BE2C (cell line): Measurements from ENCODE around the gene ARHGAP23.

Experiments
- DNase-seq: peaks from one replicate; pipeline ENCODE4 v3.0.0-alpha.2; 2020
- H3K27me3 ChIP-seq: fragments of 250-450 bp; sonication (Bioruptor Pico); 2 replicates; pipeline ENCODE4 v1.5.1; 2020; ENCODE audit warnings: mild to moderate bottlenecking
- H3K36me3 ChIP-seq: fragments of 250-450 bp; sonication (Bioruptor Pico); 2 replicates; pipeline ENCODE4 v1.5.1; 2020; ENCODE audit warnings: mild to moderate bottlenecking
- H3K4me1 ChIP-seq: fragments of 250-450 bp; sonication (Bioruptor Pico); 2 replicates; pipeline ENCODE4 v1.5.1; 2020
- H3K4me3 ChIP-seq: 2 replicates; pipeline ENCODE4 v1.5.1; 2011; ENCODE audit warnings: low read depth, low read length
- H3K9me3 ChIP-seq: fragments of 250-450 bp; sonication (Bioruptor Pico); 2 replicates; pipeline ENCODE4 v1.5.1; 2020
- TF ChIP-seq, protein P1 (sequence below): IDR thresholded peaks from 2 replicates; pipeline ENCODE4 v1.5.1; 2012; ENCODE audit warnings: mild to moderate bottlenecking, low read depth, low read length

The ARHGAP23 gene

DNA sequence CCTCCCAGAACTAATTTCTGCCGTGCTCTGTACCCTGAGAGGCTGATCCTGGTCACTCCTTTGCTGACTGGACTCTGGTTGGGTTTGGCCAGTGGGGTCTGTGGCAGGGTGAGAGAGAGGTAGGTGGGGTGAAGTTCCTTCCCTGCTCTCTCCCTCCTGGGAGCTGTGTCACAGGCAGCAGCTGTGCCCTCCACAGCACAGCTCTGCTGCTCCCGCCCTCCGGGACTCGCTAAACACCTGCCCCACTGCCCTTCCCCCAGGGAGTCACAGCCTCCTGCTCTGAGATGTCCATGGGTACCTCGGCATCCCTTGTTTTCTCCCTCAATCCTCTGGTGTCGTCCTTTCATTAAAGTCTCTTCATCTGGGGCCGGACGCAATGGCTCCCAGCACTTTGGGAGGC, 111.1 kb downstream of the ARHGAP23 start:
- Histone ChIP-seq H3K4me1 (no peaks in the 10 kb centered on the region), H3K36me3 (no peaks in the 10 kb centered on the region), H3K9me3 (no peaks in the 10 kb centered on the region), H3K4me3 (no peak overlapping the region), H3K27me3 (no peaks in the 10 kb centered on the region)
- TF ChIP-seq, protein P1, sequence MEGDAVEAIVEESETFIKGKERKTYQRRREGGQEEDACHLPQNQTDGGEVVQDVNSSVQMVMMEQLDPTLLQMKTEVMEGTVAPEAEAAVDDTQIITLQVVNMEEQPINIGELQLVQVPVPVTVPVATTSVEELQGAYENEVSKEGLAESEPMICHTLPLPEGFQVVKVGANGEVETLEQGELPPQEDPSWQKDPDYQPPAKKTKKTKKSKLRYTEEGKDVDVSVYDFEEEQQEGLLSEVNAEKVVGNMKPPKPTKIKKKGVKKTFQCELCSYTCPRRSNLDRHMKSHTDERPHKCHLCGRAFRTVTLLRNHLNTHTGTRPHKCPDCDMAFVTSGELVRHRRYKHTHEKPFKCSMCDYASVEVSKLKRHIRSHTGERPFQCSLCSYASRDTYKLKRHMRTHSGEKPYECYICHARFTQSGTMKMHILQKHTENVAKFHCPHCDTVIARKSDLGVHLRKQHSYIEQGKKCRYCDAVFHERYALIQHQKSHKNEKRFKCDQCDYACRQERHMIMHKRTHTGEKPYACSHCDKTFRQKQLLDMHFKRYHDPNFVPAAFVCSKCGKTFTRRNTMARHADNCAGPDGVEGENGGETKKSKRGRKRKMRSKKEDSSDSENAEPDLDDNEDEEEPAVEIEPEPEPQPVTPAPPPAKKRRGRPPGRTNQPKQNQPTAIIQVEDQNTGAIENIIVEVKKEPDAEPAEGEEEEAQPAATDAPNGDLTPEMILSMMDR, result no peak
- no peak for DNase-seq

DNA sequence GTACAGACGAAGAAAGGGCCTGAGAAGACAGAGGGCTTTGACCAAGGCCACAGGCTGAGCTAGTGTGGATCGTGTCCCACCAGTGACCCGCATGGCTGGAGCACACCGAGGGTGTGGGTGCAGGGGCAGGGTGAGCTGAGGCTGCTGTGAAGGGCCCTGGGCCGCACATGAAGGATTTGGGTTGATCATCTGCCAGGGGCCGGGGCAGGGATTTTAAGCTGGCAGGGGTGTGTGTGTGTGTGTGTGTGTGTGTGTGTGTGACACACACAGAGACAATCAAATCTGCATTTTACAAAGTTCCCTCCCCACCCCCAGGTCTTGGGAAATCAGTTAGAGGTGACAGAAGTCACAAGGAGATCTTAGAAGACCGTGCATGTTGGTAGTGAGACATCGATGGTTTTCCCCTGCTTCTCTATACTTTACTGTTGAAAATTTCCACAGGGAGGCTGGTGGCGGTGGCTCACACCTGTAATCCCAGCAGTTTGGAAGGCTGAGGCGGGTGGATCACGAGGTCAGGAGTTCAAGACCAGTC, 112.3 kb downstream of the ARHGAP23 start:
- H3K36me3 ChIP-seq, result no peaks in the 10 kb centered on the region
- H3K4me3 ChIP-seq, result no peak overlapping the region
- H3K9me3 ChIP-seq, result no peaks in the 10 kb centered on the region
- no peak for DNase-seq
- TF ChIP-seq, protein P1, result no peak
- no peaks in the 10 kb centered on the region for H3K27me3 ChIP-seq
- no peaks in the 10 kb centered on the region for H3K4me1 ChIP-seq

DNA sequence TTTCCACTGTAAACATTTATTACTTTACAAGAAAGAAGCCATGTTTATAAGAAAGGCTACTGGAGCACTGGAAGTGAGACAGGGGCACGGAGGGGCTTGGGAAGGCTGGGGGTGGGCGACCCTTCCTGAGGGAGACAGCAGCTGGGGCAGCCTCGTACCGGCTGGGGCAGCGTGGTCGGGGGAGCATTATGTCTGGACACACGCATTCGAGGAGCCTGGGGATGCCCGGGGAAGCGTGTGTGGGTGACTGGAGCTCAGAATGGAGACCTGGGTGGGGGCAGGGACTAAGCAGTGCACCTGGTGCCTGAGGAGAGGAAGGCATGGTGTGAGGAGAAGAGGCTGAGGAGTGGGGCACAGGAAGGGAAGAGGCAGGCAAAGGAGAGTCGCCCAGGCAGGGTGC, 113.0 kb downstream of the ARHGAP23 start:
- H3K27me3 ChIP-seq, result no peaks in the 10 kb centered on the region

DNA sequence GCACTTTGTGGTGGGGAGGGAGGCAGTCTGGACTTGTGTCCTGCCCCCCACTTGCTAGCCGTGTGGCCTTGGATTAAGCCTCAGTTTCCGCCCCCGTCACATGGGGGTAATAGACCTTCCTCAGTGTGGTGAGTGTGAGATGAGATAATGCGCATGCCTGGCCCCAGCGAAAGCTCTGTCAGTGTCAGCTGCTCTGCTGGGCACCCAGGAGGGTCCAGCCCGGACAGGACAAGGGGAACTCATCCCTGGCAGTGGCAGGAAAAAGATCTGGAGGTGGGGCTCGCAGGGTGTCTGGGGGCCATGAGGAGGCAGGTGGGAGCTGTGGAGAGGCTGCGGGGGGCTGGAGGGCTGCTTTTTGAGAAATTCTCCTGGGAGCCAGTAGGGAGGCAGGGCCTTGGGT, 114.0 kb downstream of the ARHGAP23 start:
- H3K4me3 ChIP-seq, result no peak overlapping the region
- no peaks in the 10 kb centered on the region for H3K4me1 ChIP-seq
- H3K27me3 ChIP-seq, result no peaks in the 10 kb centered on the region
- H3K36me3 ChIP-seq, result no peaks in the 10 kb centered on the region
- TF ChIP-seq, protein P1, result no peak
- DNase-seq, result no peak
- H3K9me3 ChIP-seq, result no peaks in the 10 kb centered on the region

More for the DNA sequence above, 113.0 kb downstream of the ARHGAP23 start:
- H3K4me1 ChIP-seq, result no peaks in the 10 kb centered on the region
- DNase-seq, result no peak
- no peaks in the 10 kb centered on the region for H3K36me3 ChIP-seq
- TF ChIP-seq, protein P1, result no peak
- H3K9me3 ChIP-seq, result no peaks in the 10 kb centered on the region
- H3K4me3 ChIP-seq, result no peak overlapping the region

DNA sequence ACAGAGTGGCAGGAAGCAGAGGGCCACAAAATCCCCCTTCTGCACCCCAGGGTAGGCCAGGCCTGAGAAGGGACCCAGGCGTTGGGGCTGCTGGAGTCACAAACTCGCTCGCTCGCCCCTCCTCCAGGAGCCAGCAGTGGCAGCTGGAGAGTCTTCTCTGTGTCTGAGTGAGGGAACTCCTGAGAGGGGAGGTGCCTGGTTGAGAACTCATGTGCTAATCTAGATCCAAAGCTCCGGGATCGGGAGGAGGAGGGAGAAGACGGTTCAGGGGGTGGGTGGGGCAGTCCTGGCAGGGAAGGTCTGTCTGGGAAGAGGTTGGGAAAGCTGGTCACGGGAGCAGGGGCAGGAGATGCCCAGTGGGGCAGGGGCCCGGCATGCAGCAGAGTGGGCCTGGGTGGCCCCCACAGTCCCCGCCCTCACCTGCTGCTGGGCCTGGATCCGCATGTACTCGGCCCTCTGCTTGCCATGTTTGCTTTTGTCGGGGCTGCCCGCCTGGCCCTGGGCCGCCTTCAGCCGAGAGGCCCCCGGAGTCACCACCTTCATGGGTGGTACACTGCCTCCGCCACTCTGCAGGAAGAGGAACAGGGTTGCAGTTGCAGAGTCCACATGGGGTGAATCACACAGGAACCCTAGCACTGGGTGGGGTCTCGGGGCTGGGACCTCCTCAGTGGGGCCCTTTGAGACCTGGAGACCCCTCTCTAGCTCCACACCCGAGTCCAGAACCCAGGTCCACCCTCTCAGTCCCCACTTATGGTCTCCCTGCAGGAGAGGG, 115.3 kb downstream of the ARHGAP23 start:
- H3K36me3 ChIP-seq, result no peaks in the 10 kb centered on the region
- DNase-seq, result no peak
- H3K4me3 ChIP-seq, result no peak overlapping the region
- TF ChIP-seq, protein P1, result no peak
- no peaks in the 10 kb centered on the region for H3K27me3 ChIP-seq
- no peaks in the 10 kb centered on the region for H3K9me3 ChIP-seq
- no peaks in the 10 kb centered on the region for H3K4me1 ChIP-seq

DNA sequence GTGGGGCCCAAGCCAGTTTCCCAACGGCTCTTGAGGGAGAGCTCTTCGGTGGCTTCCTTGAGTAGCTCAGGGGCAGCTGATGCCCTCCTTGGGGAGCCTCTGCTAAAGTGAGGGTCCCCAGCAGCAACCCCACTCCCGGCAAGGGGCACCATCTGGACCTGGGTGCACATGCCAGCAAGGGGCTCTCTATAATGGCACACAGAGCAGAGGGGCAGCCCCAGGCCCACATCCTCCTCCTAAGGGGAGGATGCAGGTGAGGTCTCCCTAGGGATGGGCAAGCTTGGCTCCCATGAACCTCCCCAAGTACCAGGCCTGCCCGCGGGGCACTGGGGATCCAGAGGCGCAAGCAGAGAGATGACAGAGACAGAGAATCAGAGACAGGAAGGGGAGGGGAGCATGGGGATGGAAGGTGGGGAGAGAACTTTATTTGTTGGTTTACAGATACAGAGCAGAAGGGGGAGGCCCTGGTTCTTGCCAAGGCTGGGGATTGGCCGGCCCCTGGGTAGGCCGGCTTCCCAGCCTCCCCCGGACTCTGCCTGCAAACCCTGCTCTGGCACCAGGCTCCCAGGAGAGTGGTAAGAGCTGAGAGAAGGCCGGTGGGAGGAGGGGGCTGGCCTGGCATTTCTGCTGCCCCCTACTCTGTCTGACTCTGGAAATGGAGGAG, 116.0 kb downstream of the ARHGAP23 start:
- DNase-seq, result no peak
- Histone ChIP-seq H3K36me3 (no peaks in the 10 kb centered on the region), H3K27me3 (no peaks in the 10 kb centered on the region), H3K4me1 (no peaks in the 10 kb centered on the region), H3K4me3 (no peak overlapping the region), H3K9me3 (no peaks in the 10 kb centered on the region)
- TF ChIP-seq, protein P1, result no peak
